Measurements from ENCODE around the gene ZNF350. TPM values are rescaled to one million over a fixed set of nuclear protein-coding genes. Genes with fewer than 3 reads are reported as not detected.
"Not testable (repeated sequence)": the region's sequence is repeated elsewhere in the genome, so short reads cannot be mapped to it uniquely, and the experiment has no call there.

ZNF350 gene
- total RNA-seq, 1 experiment from 2014 or later = 7.1 TPM

DNA sequence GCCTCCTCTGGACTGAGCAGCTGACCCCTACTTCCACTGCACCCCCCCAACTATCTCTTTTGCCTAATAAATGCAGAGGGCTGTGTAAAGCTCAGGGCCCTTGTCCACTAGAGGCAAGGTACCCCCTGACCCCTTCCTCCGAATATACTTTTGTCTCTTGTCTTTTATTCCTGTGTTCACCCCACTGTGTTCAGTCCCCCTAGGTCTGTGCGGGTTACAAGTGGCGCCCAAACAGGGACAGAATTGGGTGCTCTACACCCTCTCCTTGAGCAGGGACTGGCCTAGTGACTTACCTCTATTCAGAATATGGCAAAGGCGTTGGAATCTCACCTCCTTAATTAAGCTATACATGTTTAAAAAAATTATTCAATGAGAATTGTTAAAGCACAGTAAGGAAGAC, 15.0 kb downstream of the ZNF350 start:
- DNase-seq (ENCODE audit: low spot score) = no peak

DNA sequence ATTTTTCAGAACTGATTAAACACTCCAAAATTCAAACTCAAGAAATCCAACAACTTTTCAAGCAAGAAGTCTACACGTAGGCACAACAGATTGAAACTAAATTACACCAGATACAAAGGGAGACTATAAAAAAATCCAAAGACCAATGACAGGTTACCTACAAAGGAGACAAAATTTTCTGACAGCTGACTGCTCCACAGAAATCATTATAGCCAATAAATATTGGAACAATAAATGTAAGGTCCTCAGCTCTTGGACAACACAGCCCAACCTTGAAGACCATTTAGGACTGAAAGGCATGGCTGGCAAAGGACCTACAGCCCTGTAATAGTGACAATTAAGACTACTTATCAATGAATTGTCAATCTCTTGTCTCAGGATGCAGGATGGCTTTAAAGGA, 15.9 kb downstream of the ZNF350 start:
- DNase-seq (ENCODE audit: low spot score) = no peak

DNA sequence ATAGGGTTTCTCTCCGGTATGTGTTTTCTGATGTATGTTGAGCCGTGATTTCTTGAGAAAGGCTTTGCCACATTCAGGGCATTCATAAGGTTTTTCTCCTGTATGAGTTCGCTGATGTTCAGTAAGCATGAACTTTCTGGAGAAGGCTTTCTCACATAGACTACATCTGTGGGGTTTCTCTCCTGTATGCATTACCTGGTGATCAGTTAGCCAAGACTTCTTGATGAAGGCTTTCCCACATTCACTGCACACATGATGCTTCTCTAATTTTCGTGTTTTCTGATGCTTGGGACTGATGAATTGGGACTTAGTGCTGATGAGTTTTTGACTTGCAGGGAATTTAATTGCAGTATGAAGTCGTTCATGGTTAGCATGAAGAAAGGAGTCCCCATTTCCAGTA, 21.1 kb downstream of the ZNF350 start:
- no peak for DNase-seq (ENCODE audit: low spot score)

DNA sequence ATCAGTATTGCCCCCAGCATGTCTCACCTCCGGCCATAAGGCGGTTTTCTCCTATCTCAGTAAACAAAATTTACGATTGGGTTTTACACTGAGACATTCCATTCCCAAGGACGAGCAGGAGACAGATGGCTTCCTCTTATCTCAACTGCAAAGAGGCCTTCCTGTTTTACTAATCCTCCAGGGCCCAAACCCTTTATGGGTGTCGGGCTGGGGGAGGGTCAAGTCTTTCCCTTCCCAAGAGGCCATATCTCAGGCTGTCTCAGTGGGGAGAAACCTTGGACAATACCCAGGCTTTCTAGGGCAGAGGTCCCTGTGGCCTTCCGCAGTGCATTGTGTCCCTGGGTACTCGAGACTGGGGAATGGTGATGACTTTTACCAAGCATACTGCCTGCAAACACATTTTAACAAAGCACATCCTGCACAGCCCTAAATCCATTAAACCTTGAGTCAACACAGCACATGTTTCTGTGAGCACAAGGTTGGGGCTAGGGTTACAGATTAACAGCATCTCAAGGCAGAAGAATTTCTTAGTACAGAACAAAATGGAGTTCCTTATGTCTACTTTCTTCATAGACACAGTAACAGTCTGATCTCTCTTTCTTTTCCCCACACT, 25.9 kb downstream of the ZNF350 start:
- not testable (repeated sequence) for DNase-seq (ENCODE audit: low spot score)

DNA sequence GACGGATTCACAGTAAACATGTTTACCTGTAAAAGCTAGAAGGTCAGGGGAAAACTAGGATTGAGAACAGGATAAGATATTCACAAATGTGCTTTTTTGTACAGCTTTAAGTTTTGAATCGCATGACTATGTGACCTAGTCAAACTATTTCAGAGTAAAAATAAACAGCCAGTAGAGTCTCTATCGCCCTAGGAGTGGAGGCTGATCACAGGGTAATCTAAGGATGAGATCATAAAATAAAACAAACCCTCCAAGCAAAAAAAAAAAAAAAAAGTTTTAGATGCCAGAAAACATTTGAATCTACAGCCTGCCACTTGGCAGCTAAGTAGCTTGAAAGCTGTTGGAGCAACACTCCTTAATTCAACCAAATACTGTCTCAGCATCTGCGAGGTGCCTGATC, 26.8 kb downstream of the ZNF350 start:
- no peak for DNase-seq (ENCODE audit: low spot score)

DNA sequence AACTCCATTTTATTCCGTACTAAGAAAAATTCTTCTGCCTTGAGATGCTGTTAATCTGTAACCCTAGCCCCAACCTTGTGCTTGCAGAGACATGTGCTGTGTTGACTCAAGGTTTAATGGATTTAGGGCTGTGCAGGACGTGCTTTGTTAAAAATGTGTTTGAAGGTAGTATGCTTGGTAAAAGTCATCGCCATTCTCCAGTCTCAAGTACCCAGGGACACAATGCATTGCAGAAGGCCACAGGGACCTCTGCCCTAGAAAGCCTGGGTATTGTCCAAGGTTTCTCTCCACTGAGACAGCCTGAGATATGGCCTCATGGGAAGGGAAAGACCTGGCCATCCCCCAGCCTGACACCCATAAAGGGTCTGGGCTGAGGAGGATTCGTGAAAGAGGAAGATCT, 28.8 kb downstream of the ZNF350 start:
- not testable (repeated sequence) for DNase-seq (ENCODE audit: low spot score)

DNA sequence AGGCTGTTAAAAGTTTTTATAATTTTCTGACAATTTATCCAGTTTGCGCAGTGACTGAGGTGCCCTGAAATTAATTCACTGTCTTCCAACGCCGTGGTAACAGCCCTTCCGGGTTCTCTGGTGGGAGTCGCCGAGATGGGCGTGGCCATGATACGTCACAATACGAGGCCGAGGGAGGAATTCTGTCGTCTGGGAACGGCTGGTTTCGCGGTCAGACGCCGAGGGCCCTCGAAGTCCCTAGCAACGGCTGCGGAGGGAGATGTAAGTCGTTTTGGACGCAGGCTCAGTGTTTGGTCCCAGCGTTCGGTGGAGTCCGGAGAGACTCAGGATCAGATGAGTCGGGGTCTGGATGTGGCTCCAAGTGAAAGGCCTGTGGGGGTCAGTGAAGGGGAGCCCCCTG, 37.7 kb downstream of the ZNF350 start:
- DNase-seq (ENCODE audit: low spot score) = no peak

DNA sequence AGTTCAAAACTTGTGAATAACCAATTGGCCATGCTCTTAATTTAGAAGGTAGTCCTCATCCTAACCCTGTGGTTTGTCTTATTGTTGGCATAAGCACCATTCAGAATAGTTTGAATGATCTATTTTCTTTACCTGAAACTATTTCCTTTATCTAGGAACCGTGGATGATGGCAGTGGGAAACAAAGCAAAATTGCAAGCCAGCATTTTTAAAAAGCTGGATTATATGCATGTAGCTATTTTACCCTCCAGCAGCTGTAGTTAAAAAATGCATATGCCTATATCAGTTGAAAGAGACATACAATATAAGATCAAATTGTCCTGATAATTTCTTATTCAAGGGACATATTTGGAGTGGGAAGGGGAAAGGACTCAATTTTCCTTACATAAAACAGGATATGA, 40.0 kb downstream of the ZNF350 start:
- DNase-seq (ENCODE audit: low spot score) = no peak

DNA sequence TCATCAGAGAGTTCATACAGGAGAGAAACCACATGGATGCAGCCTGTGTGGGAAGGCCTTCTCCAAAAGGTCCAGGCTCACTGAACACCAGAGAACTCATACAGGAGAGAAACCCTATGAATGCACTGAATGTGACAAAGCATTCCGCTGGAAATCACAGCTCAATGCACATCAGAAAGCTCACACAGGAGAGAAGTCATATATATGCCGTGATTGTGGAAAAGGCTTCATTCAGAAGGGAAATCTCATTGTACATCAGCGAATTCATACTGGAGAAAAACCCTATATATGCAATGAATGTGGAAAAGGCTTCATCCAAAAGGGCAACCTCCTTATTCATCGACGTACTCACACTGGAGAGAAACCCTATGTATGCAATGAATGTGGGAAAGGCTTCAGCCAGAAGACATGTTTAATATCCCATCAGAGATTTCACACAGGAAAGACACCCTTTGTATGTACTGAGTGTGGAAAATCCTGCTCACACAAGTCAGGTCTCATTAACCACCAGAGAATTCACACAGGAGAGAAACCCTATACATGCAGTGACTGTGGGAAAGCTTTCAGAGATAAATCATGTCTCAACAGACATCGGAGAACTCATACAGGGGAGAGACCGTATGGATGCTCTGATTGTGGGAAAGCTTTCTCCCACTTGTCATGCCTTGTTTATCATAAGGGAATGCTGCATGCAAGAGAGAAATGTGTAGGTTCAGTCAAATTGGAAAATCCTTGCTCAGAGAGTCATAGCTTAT, 41.7 kb downstream of the ZNF350 start:
- DNase-seq (ENCODE audit: low spot score) = no peak

DNA sequence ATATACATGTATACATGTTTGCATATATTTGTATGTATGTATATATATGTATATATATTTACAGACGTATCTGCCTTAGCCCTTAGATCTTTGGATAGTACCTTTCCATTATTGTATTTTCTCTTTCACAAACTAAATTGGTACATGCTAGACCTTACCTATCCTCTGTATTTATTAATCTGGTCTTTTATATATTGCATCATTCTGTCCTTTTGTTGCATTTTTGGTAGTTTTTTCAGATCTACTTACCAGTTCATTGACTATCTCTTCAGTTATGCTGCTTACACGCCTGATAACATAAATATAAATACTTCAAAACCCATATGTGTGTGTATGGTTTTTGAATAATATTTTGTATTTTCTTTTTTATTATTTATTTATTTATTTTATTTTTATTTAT, 47.7 kb downstream of the ZNF350 start:
- no peak for DNase-seq (ENCODE audit: low spot score)

DNA sequence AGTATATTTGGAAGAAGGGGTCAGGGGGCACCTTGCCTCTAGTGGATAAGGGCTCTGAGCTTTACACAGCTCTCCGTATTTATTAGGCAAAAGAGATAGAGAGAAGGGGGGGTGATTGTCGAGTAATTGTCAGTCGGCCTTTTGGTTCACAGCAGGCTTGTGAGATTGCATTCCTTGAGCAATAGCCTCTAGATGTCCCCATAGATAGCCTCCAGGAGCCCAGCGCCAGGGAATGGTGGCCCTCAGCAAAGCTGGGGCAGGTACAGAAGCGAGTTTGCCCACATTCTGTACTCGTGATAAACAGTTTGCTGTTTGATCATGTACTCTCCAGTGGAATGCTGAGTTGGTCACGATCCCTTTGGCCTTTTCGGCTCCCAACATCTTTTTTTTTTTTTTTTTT, 54.7 kb downstream of the ZNF350 start:
- no peak for DNase-seq (ENCODE audit: low spot score)

DNA sequence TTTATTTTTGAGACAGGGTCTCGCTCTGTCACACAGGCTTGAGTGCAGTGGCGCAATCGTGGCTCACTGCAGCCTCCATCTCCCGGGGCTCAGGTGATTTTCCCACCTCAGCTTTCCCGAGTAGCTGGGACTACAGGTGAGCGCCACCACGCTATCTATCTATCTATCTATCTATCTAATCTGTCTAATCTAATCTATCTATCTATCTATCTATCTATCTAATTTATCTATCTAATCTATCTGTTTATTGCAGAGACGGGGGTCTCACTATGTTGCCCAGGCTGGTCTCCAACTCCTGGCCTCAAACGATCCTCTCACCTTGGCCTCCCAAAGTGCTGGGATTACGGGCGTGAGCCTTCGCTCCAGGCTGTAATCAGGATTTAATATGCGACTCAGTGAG, 58.8 kb downstream of the ZNF350 start:
- DNase-seq (ENCODE audit: low spot score) = no peak

DNA sequence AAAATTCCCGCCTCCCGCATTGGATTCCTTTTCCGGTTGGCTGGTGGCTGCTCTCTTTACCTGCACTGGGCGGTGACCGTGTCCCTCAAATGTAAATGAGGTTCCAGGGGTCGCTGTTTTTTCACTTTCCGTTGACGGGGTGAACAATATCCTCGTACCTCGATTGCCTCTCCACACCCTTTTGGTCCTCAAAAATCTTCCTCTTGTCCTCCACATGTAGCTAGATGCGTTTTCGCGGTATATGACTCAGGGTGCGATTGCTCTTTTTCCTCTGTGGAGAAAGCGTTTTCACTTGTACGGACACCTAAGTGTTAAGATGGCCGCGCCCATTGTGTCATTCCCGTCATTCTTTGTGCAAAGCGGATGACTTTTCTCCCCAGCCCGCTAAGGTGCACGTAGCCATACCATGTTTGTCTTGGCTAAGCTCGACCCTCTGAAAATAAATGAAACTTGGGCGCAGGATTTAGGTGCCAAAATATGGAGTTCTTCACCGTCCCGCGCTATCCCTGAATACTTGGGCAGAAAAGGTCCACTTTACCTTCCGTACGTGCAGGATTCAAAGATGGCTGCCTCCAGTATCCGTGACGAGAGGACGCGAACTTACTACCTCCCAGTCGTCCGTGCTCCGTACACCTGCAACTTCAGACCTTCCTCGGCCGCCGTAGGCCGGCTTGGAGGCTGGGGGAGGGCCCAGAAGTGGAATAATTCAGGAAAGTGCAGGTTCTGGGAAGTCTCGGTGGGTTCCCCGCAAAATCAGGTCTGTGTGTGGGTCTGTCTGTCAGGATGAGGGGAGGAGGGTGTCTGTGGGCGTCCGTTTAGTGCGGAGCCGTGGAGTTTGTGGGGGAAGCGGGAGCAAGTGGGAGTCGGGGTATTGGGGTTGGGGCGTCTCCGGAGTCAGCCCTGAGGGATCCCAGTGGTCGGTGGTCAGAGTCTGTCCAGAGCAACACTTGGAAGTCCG, 59.6 kb downstream of the ZNF350 start, which contains the start of gene ZNF613:
ZNF613 (plus strand) TSS at position 689 of the 958 bp plus-strand sequence. CDS start 8,749 bp downstream, outside the sequence.
- peak; percentile 97 for DNase-seq (ENCODE audit: low spot score)

DNA sequence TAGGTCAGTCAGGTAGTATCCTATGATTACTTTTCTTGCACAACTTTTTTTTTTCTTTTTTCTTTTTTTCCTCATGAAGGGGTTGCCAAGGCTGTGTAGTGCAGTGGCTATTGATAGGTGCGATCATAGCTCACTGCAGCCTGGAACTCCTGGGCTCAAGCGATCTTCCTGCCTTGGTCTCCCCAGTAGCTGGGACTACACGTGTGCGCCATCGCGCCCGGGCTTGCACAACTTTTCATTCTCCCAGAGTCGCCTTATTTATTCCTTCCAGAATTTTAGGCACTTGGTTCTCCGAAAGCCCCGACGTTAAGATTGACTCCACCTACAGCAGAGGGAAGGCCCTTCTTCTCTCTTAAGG, 60.2 kb downstream of the ZNF350 start:
- DNase-seq (ENCODE audit: low spot score) = no peak

DNA sequence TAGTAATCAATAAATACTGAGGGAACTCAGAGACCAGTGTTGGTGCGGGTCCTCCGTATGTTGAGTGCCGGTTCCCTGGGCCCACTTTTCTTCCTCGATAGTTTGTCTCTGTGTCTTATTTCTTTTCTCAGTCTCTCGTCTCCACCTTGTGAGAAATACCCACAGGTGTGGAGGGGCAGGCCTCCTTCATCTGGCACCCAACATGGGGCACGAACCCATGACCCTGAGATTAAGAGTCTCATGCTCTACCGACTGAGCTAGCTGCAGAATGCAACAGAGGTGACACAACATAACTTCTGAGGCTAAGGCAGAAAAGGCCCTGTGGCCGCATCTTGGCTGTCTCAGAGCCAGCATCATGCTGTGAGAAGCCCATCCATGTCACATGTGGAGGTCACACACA, 64.7 kb downstream of the ZNF350 start:
- DNase-seq (ENCODE audit: low spot score) = no peak

DNA sequence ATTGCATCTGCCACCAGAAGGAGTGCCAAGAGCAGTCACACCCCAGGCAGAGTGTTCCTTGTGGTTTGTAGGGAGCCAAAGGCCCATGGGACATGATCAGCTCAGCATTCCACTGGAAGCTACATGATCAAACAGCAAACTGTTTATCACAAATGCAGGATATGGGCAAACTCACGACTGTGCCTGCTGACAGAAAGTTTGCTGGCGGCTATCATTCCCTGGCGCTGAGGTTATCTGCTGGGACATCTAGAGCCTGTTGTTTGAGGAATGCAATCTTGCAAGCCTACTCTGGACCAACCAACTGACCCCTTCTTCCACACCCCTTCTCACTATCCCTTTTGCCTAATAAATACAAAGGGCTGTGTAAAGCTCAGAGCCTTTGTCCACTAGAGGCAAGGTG, 67.0 kb downstream of the ZNF350 start:
- no peak for DNase-seq (ENCODE audit: low spot score)

DNA sequence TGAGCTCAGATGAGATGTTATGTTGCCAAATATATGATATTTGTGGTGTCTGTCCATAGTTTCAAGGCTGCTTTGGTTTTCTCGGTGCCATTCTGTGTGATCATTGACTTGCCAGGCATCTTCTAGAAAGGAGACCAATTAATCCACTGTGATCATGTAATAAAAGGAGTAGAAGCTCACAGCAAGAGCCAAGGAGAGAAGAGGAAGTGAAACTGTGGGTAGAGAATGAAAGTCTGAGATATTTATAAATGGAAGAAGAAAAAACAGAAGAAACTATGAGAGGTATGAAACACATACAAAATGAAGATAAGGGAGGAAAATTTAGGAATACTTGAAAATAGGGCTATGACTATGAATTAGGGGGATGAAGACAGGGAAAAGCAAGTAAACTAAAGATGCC, 70.5 kb downstream of the ZNF350 start:
- no peak for DNase-seq (ENCODE audit: low spot score)

DNA sequence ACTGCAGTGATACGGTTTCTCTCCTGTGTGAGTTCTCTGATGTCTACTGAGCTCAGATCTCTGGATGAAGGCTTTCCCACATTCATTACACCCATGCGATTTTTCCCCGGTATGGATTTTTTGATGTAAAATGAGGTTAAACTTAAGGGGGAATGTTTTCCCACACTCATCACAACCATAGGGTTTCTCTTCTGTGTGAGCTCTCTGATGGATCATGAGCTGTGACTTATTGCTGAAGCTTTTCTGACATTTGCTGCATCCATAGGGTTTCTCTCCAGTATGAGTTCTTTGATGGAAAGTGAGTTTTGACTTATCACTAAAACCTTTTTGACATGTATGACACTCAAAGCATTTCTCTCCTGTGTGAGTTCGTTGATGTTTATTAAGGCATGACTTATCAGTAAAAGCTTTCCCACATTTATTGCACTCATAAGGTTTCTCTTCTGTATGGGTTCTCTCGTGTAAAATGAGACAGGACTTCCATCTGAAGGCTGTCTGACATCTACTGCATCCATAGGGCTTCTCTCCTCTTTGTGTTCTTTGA, 71.2 kb downstream of the ZNF350 start:
- DNase-seq (ENCODE audit: low spot score) = no peak

Data from H4 (cell line).